ENCODE data around the gene ROCK2. TPM values are rescaled to one million over a fixed set of nuclear protein-coding genes. Genes with fewer than 3 reads are reported as not detected.

The ROCK2 gene
- total and polyA plus RNA-seq, 2 of the 13 experiments (the other 11 are each of a cell fraction or from before 2014, with no cell fraction given): 38.1 to 119 TPM

GRCh38 chr2:11387843-11388242, 43.4 kb upstream of the ROCK2 start (continued):
- no peak for TF ChIP-seq RNF219 (CRISPR knock-in tag; IDR thresholded peaks at IDR 0.05)
- no peak for TF ChIP-seq ZNF235 (CRISPR knock-in tag; IDR thresholded peaks at IDR 0.05; ENCODE audit: borderline replicate concordance)
- TF ChIP-seq ZNF367 (CRISPR knock-in tag; IDR thresholded peaks at IDR 0.05; ENCODE audit: borderline replicate concordance): no peak
- TF ChIP-seq ZKSCAN1 (IDR thresholded peaks at IDR 0.05; ENCODE audit: low read length): peak; percentile 90
- TF ChIP-seq TCF7 (IDR thresholded peaks at IDR 0.05; ENCODE audit: low read depth): peak; percentile 74
- no peak for TF ChIP-seq ZNF501 (CRISPR knock-in tag; IDR thresholded peaks at IDR 0.05)
- peak; percentile 28; the same call in 1 of the 2 replicates for TF ChIP-seq ZBTB7B (CRISPR knock-in tag; IDR thresholded peaks at IDR 0.05)
- TF ChIP-seq CENPBD1 (CRISPR knock-in tag; IDR thresholded peaks at IDR 0.05; ENCODE audit: borderline replicate concordance, low read depth): no peak
- TF ChIP-seq ZSCAN12 (CRISPR knock-in tag; IDR thresholded peaks at IDR 0.05): no peak
- no peak for TF ChIP-seq U2AF1 (optimal IDR thresholded peaks at IDR 0.05; ENCODE audit: low read depth, low read length)
- TF ChIP-seq FIP1L1 (IDR thresholded peaks at IDR 0.05; ENCODE audit: borderline replicate concordance, insufficient read depth, low read depth, low read length): no peak
- no peak for TF ChIP-seq MEIS1 (CRISPR knock-in tag; IDR thresholded peaks at IDR 0.05; ENCODE audit: borderline replicate concordance)
- TF ChIP-seq DRAP1 (CRISPR knock-in tag; IDR thresholded peaks at IDR 0.05): peak; percentile 25; the same call in 1 of the 2 replicates
- TF ChIP-seq ARID4A (CRISPR knock-in tag; IDR thresholded peaks at IDR 0.05; ENCODE audit: borderline replicate concordance): no peak
- no peak for TF ChIP-seq ADNP (CRISPR knock-in tag; IDR thresholded peaks at IDR 0.05)
- no peak for TF ChIP-seq ZNF776 (CRISPR knock-in tag; IDR thresholded peaks at IDR 0.05)
- TF ChIP-seq ETV5 (CRISPR knock-in tag; IDR thresholded peaks at IDR 0.05; ENCODE audit: borderline replicate concordance): peak; percentile 45; the same call in 1 of the 2 replicates
- no peak for TF ChIP-seq ZNF547 (CRISPR knock-in tag; IDR thresholded peaks at IDR 0.05)
- no peak for TF ChIP-seq ZNF317 (CRISPR knock-in tag; IDR thresholded peaks at IDR 0.05)
- TF ChIP-seq, protein P1, sequence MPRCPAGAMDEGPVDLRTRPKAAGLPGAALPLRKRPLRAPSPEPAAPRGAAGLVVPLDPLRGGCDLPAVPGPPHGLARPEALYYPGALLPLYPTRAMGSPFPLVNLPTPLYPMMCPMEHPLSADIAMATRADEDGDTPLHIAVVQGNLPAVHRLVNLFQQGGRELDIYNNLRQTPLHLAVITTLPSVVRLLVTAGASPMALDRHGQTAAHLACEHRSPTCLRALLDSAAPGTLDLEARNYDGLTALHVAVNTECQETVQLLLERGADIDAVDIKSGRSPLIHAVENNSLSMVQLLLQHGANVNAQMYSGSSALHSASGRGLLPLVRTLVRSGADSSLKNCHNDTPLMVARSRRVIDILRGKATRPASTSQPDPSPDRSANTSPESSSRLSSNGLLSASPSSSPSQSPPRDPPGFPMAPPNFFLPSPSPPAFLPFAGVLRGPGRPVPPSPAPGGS (CRISPR knock-in tag; IDR thresholded peaks at IDR 0.05): no peak
- TF ChIP-seq, protein P2, sequence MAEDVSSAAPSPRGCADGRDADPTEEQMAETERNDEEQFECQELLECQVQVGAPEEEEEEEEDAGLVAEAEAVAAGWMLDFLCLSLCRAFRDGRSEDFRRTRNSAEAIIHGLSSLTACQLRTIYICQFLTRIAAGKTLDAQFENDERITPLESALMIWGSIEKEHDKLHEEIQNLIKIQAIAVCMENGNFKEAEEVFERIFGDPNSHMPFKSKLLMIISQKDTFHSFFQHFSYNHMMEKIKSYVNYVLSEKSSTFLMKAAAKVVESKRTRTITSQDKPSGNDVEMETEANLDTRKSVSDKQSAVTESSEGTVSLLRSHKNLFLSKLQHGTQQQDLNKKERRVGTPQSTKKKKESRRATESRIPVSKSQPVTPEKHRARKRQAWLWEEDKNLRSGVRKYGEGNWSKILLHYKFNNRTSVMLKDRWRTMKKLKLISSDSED (CRISPR knock-in tag; IDR thresholded peaks at IDR 0.05): no peak

All from HepG2 (cell line).